ENCODE measurements around the gene ISX.

Gene ISX

DNA sequence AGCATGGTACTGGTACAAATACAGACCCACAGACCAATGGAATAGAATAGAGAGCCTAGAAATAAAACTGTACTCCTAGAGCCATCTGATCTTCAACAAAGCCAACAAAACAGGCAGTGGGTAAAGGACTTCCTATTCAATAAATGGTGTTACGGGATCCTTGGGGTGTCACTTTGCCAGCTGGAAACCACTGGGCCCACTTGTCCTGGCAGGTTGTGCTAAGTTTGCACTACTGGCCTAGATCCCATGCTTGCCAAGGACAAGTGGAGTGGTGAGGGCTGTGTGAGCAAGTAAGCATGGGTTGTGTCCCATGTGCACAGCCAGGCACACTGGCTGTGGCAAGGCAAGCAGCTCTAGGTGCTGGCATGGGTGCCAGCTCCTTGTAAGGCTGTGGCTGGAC, 8.8 kb upstream of the ISX start:
- Histone ChIP-seq H3K27ac (no peak overlapping the region), H3K9me3 (ENCODE audit: low read depth, low read length) (no peaks in the 10 kb centered on the region), H3K9ac (ENCODE audit: insufficient read length) (no peak overlapping the region), H3K4me3 (no peak overlapping the region), H3K36me3 (ENCODE audit: insufficient read depth, low read length) (no peaks in the 10 kb centered on the region)
- no peak for TF ChIP-seq FOXP2 (optimal IDR thresholded peaks at IDR 0.05; ENCODE audit: control extremely low read depth, extremely low read length, insufficient read depth)
- TF ChIP-seq EZH2 (IDR thresholded peaks at IDR 0.05): no peak
- TF ChIP-seq POLR2AphosphoS5 (IDR thresholded peaks at IDR 0.05; ENCODE audit: borderline replicate concordance, low read depth, low read length): no peak
- DNase-seq (ENCODE audit: low read depth, low spot score): no peak

DNA sequence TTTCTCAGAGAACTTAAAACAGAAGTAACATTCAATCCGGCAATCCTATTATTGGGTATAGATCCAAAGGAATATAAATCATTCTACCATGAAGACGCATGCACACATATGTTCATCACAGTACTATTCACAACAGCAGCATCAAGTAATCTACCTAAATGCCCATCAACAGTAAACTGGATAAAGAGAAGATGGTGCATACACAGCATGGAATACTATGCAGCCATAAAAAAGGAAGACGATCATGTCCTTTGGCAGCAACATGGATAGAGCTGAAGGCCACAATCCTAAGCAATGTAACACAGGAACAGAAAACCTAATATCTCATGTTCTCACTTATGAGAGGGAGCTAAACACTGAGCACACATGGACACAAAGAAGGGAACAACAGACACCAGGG, 6.3 kb upstream of the ISX start:
- H3K27ac ChIP-seq: no peak overlapping the region
- no peaks in the 10 kb centered on the region for H3K36me3 ChIP-seq (ENCODE audit: insufficient read depth, low read length)
- H3K4me3 ChIP-seq: no peak overlapping the region
- no peak for DNase-seq (ENCODE audit: low read depth, low spot score)
- TF ChIP-seq FOXP2 (optimal IDR thresholded peaks at IDR 0.05; ENCODE audit: control extremely low read depth, extremely low read length, insufficient read depth) (no peak), POLR2AphosphoS5 (IDR thresholded peaks at IDR 0.05; ENCODE audit: borderline replicate concordance, low read depth, low read length) (no peak), EZH2 (IDR thresholded peaks at IDR 0.05) (no peak)
- H3K9me3 ChIP-seq (ENCODE audit: low read depth, low read length): no peaks in the 10 kb centered on the region
- H3K9ac ChIP-seq (ENCODE audit: insufficient read length): no peak overlapping the region

DNA sequence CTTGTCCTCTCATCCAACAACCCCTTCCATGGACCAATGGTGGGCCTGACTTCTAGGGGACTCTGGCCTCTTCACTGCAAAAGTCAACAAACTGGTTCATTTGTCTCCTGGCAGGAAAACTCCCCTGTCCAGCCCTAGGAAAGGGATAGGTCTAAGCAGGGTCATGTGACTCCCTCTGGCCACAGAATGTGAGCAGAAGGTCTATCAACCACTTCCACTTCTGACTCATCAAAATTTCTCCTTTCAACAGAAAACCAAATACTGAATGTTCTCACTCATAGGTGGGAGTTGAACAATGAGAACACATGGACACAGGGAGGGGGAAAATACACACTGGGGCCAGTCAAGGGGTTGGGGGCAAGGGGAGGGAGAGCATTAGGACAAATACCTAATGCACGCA, 1.3 kb upstream of the ISX start:
- Histone ChIP-seq H3K9ac (ENCODE audit: insufficient read length) (no peak overlapping the region), H3K4me3 (no peak overlapping the region), H3K9me3 (ENCODE audit: low read depth, low read length) (no peaks in the 10 kb centered on the region), H3K36me3 (ENCODE audit: insufficient read depth, low read length) (no peaks in the 10 kb centered on the region), H3K27ac (no peak overlapping the region)
- no peak for DNase-seq (ENCODE audit: low read depth, low spot score)
- TF ChIP-seq POLR2AphosphoS5 (IDR thresholded peaks at IDR 0.05; ENCODE audit: borderline replicate concordance, low read depth, low read length): no peak
- TF ChIP-seq FOXP2 (optimal IDR thresholded peaks at IDR 0.05; ENCODE audit: control extremely low read depth, extremely low read length, insufficient read depth): no peak
- no peak for TF ChIP-seq EZH2 (IDR thresholded peaks at IDR 0.05)

DNA sequence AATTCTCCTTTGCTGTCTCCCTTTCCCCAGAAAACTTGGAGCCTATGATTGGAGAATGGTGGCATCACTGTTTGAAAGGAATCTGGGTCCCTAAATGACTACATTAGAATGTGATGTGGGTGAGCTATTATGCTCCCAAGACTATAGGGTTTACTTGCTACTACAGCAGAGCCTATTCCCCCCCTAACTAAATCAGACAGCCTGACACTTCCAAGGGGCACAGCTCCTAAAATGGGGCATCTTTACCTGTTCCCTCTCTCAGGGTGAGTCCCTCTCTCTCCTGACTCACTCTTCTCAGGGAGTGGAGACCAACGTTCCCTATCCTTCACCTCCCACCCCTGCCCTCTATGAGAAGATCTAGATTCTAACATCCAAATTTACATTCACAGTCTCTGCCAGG, 775 bp upstream of the ISX start:
- no peaks in the 10 kb centered on the region for H3K9me3 ChIP-seq (ENCODE audit: low read depth, low read length)
- TF ChIP-seq POLR2AphosphoS5 (IDR thresholded peaks at IDR 0.05; ENCODE audit: borderline replicate concordance, low read depth, low read length): no peak
- TF ChIP-seq FOXP2 (optimal IDR thresholded peaks at IDR 0.05; ENCODE audit: control extremely low read depth, extremely low read length, insufficient read depth): no peak
- TF ChIP-seq EZH2 (IDR thresholded peaks at IDR 0.05): no peak
- DNase-seq (ENCODE audit: low read depth, low spot score): no peak
- no peak overlapping the region for H3K4me3 ChIP-seq
- no peak overlapping the region for H3K9ac ChIP-seq (ENCODE audit: insufficient read length)
- no peaks in the 10 kb centered on the region for H3K36me3 ChIP-seq (ENCODE audit: insufficient read depth, low read length)
- no peak overlapping the region for H3K27ac ChIP-seq

DNA sequence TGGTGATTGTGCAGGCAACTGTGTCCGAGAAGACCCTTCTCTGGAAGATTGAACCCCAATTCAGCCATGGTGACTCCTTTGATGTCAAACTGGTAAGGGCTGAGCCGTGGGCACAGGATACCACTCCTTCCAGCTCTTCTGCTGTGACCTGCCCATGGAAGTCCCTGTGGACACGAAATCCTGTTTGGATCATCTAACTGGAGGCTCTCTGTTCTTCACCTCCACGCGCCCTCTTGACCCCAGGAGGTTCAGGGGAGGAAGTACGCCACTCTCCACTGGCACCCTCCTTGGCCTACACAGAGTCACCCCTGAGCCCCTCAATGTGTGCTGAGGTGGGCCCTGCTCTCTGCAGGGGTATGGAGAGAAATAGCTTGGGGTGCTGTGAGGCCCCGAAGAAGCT, 810 bp downstream of the ISX start:
- H3K36me3 ChIP-seq (ENCODE audit: insufficient read depth, low read length): no peaks in the 10 kb centered on the region
- DNase-seq (ENCODE audit: low read depth, low spot score): no peak
- H3K27ac ChIP-seq: no peak overlapping the region
- H3K9me3 ChIP-seq (ENCODE audit: low read depth, low read length): no peaks in the 10 kb centered on the region
- H3K4me3 ChIP-seq: no peak overlapping the region
- TF ChIP-seq EZH2 (IDR thresholded peaks at IDR 0.05): no peak
- no peak for TF ChIP-seq POLR2AphosphoS5 (IDR thresholded peaks at IDR 0.05; ENCODE audit: borderline replicate concordance, low read depth, low read length)
- TF ChIP-seq FOXP2 (optimal IDR thresholded peaks at IDR 0.05; ENCODE audit: control extremely low read depth, extremely low read length, insufficient read depth): no peak
- no peak overlapping the region for H3K9ac ChIP-seq (ENCODE audit: insufficient read length)

DNA sequence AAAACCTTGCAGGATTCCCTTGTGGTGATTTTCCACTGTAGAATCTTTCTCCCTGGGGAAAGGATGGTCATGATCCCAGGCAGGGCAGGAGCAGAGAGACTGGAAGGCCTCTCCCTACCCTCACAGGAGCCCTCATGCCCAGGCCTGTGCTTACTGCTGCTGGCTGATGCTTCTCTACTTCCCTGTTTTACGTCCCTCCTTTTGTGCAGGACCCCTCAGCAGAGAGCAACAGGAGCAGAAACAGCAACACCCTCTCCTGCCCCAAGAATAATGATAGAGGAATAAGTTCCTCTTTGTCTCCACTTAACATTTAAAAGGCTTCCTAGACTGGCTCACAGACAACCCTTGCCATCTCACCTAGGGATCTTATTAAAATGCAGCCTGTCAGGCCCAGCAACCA, 3.6 kb downstream of the ISX start:
- H3K9ac ChIP-seq (ENCODE audit: insufficient read length): no peak overlapping the region
- no peak for TF ChIP-seq EZH2 (IDR thresholded peaks at IDR 0.05)
- TF ChIP-seq POLR2AphosphoS5 (IDR thresholded peaks at IDR 0.05; ENCODE audit: borderline replicate concordance, low read depth, low read length): no peak
- TF ChIP-seq FOXP2 (optimal IDR thresholded peaks at IDR 0.05; ENCODE audit: control extremely low read depth, extremely low read length, insufficient read depth): no peak
- H3K9me3 ChIP-seq (ENCODE audit: low read depth, low read length): no peaks in the 10 kb centered on the region
- no peak overlapping the region for H3K4me3 ChIP-seq
- no peak overlapping the region for H3K27ac ChIP-seq
- DNase-seq (ENCODE audit: low read depth, low spot score): no peak
- H3K36me3 ChIP-seq (ENCODE audit: insufficient read depth, low read length): no peaks in the 10 kb centered on the region

DNA sequence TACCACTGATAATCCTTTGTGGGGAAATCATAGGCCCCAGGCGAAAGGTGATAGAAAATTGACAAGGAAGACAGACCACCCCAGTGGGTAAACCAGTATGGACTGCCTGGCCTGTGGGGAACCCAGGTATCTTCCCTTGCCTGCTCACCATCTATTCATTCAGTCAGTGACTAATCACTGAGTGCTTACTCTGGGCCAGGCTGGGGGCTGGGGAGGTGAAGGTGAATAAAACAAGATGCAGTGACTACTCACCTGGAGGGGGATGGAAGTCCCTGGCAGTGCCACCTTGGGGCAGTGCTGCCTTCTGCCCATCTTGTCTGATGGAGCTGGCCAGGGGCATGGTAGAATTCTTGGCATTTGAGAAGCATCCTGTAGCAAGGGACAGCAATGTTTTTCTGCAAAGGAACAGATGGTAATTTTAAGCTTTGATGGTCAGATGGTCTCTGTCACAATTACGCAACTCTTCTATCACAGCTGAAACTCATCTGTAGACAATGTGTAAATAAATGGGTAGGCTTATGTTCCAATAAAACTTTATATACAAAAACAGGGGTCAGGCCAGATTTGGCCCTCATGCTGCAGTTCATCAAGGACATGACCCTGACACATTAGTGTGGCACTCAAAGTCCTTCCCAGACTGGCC, 4.6 kb downstream of the ISX start:
- TF ChIP-seq FOXP2 (optimal IDR thresholded peaks at IDR 0.05; ENCODE audit: control extremely low read depth, extremely low read length, insufficient read depth) (no peak), EZH2 (IDR thresholded peaks at IDR 0.05) (no peak), POLR2AphosphoS5 (IDR thresholded peaks at IDR 0.05; ENCODE audit: borderline replicate concordance, low read depth, low read length) (no peak)
- H3K9me3 ChIP-seq (ENCODE audit: low read depth, low read length): no peaks in the 10 kb centered on the region
- no peak overlapping the region for H3K4me3 ChIP-seq
- no peak overlapping the region for H3K9ac ChIP-seq (ENCODE audit: insufficient read length)
- H3K36me3 ChIP-seq (ENCODE audit: insufficient read depth, low read length): no peaks in the 10 kb centered on the region
- no peak for DNase-seq (ENCODE audit: low read depth, low spot score)
- H3K27ac ChIP-seq: no peak overlapping the region

DNA sequence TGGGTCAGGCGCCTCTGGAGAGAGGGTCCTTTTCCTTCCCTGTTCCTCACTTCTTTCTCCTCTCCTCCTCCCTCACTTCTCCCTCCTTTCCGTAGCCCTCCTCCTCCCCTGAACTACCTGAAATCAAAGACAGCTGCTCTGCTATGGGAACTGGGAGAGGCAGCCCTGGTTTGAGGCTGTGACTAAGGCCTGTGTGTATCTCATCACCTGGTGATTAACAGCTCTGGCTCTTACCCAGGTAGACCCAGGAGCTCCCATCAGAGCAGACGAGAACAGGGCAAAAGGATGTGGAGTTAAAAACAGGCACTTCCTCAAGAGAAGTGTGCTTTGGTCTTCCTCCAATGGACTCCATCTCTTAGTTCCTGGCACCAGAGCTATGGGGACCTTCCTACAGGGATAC, 5.8 kb downstream of the ISX start:
- Histone ChIP-seq H3K27ac (no peak overlapping the region), H3K4me3 (no peak overlapping the region), H3K9ac (ENCODE audit: insufficient read length) (no peak overlapping the region), H3K9me3 (ENCODE audit: low read depth, low read length) (no peaks in the 10 kb centered on the region), H3K36me3 (ENCODE audit: insufficient read depth, low read length) (no peaks in the 10 kb centered on the region)
- no peak for DNase-seq (ENCODE audit: low read depth, low spot score)
- TF ChIP-seq POLR2AphosphoS5 (IDR thresholded peaks at IDR 0.05; ENCODE audit: borderline replicate concordance, low read depth, low read length) (no peak), FOXP2 (optimal IDR thresholded peaks at IDR 0.05; ENCODE audit: control extremely low read depth, extremely low read length, insufficient read depth) (no peak), EZH2 (IDR thresholded peaks at IDR 0.05) (no peak)

DNA sequence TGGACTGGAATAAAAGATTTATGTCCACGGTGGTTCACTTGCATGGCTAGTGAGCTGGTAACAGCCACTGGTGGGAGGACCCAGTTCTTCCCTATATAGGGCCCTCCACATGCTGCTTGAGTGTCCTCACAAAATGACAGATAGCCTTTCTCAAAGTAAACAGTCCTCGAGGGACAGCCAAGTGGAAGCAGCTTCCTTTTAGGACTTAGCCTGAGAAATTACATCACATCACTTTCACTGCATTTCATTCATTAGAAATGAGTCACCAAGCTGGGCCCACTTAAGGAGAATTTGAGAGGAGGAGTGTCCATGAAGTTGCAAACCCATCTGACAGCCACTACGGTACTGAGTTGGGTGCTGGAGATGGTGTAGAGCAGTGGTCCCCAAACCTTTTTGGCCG, 7.0 kb downstream of the ISX start:
- Histone ChIP-seq H3K27ac (no peak overlapping the region), H3K9ac (ENCODE audit: insufficient read length) (no peak overlapping the region), H3K36me3 (ENCODE audit: insufficient read depth, low read length) (no peaks in the 10 kb centered on the region), H3K4me3 (no peak overlapping the region), H3K9me3 (ENCODE audit: low read depth, low read length) (no peaks in the 10 kb centered on the region)
- TF ChIP-seq POLR2AphosphoS5 (IDR thresholded peaks at IDR 0.05; ENCODE audit: borderline replicate concordance, low read depth, low read length) (no peak), EZH2 (IDR thresholded peaks at IDR 0.05) (no peak), FOXP2 (optimal IDR thresholded peaks at IDR 0.05; ENCODE audit: control extremely low read depth, extremely low read length, insufficient read depth) (no peak)
- no peak for DNase-seq (ENCODE audit: low read depth, low spot score)
